ENCODE measurements around the gene PLXNA2.

Gene PLXNA2

GRCh38 chr1:208129487-208129886 lies 114.7 kb downstream of the PLXNA2 start:
- no peak for DNase-seq (ENCODE audit: extremely low read depth, low read depth)
- no peak for TF ChIP-seq CTCF (IDR thresholded peaks at IDR 0.05; ENCODE audit: low read depth, low read length)

GRCh38 chr1:208129060-208129459 lies 115.1 kb downstream of the PLXNA2 start:
- DNase-seq (ENCODE audit: extremely low read depth, low read depth), result no peak

GRCh38 chr1:208127792-208128529 lies 116.2 kb downstream of the PLXNA2 start:
- no peak for TF ChIP-seq CTCF (IDR thresholded peaks at IDR 0.05; ENCODE audit: low read depth, low read length)
- no peak for DNase-seq (ENCODE audit: extremely low read depth, low read depth)

More at GRCh38 chr1:208129060-208129459, 115.1 kb downstream of the PLXNA2 start:
- TF ChIP-seq CTCF (IDR thresholded peaks at IDR 0.05; ENCODE audit: low read depth, low read length), result no peak

- TF ChIP-seq CTCF (IDR thresholded peaks at IDR 0.05; ENCODE audit: low read depth, low read length), result no peak
- no peak for DNase-seq (ENCODE audit: extremely low read depth, low read depth)
Measured at GRCh38 chr1:208127284-208127683, 116.9 kb downstream of the PLXNA2 start.

GRCh38 chr1:208126108-208126507 lies 118.1 kb downstream of the PLXNA2 start:
- DNase-seq (ENCODE audit: extremely low read depth, low read depth), result no peak
- no peak for TF ChIP-seq CTCF (IDR thresholded peaks at IDR 0.05; ENCODE audit: low read depth, low read length)

- TF ChIP-seq CTCF (IDR thresholded peaks at IDR 0.05; ENCODE audit: low read depth, low read length), result no peak
- no peak for DNase-seq (ENCODE audit: extremely low read depth, low read depth)
Measured at GRCh38 chr1:208122612-208123358, 121.4 kb downstream of the PLXNA2 start.

- TF ChIP-seq CTCF (IDR thresholded peaks at IDR 0.05; ENCODE audit: low read depth, low read length), result no peak
- no peak for DNase-seq (ENCODE audit: extremely low read depth, low read depth)
Measured at GRCh38 chr1:208121813-208122364, 122.3 kb downstream of the PLXNA2 start.
